NT2/D1 (cell line): ENCODE data around the gene CFL1.

Source experiments
- DNase-seq: peaks from one replicate; pipeline ENCODE4 v3.0.0-alpha.2; 2011; ENCODE audit warnings: low read depth, low spot score
- H3K27me3 ChIP-seq: 2 replicates; pipeline ENCODE4 v1.6.0; 2011; ENCODE audit warnings: mild to moderate bottlenecking; ENCODE audit not compliant: insufficient read length, insufficient read depth
- H3K36me3 ChIP-seq: 2 replicates; pipeline ENCODE4 v1.6.1; 2011; ENCODE audit warnings: mild to moderate bottlenecking, low read length, mixed read lengths; ENCODE audit not compliant: insufficient read depth, insufficient read length
- H3K4me1 ChIP-seq: 2 replicates; pipeline ENCODE4 v1.5.1; 2011; ENCODE audit not compliant: insufficient read depth, insufficient read length
- H3K4me3 ChIP-seq: 2 replicates; pipeline ENCODE4 v1.5.1; 2011; ENCODE audit warnings: low read depth; ENCODE audit not compliant: insufficient read length
- H3K9ac ChIP-seq: 2 replicates; pipeline ENCODE4 v1.6.0; 2011; ENCODE audit warnings: low read depth; ENCODE audit not compliant: insufficient read length
- H3K9me3 ChIP-seq: 2 replicates; pipeline ENCODE4 v1.5.1; 2011; ENCODE audit warnings: mild to moderate bottlenecking, low read length; ENCODE audit not compliant: insufficient read depth
- SUZ12 ChIP-seq: IDR thresholded peaks from 2 replicates; pipeline ENCODE4 v1.6.1; 2011; ENCODE audit not compliant: insufficient read length, insufficient read depth; ENCODE audit errors: extremely low read depth
- YY1 ChIP-seq: IDR thresholded peaks from 2 replicates; pipeline ENCODE4 v1.6.1; 2011; ENCODE audit not compliant: insufficient read length, insufficient read depth
- ZNF274 ChIP-seq: IDR thresholded peaks from 2 replicates; pipeline ENCODE4 v1.6.1; 2011; ENCODE audit warnings: mild to moderate bottlenecking, low read depth, low read length

CFL1 gene

GRCh38 chr11:65861533-65862183, 3.7 kb upstream of the CFL1 start:
- H3K36me3 ChIP-seq: peaks cover 64% of the 10 kb centered on the region
- no peak for DNase-seq
- no peak for TF ChIP-seq SUZ12
- no peak for TF ChIP-seq ZNF274
- TF ChIP-seq YY1: no peak

GRCh38 chr11:65861165-65861505, 3.2 kb upstream of the CFL1 start:
- TF ChIP-seq ZNF274 (no peak), SUZ12 (no peak), YY1 (no peak)

More at GRCh38 chr11:65861533-65862183, 3.7 kb upstream of the CFL1 start:
- peaks cover 22% of the 10 kb centered on the region for H3K4me1 ChIP-seq
- no peaks in the 10 kb centered on the region for H3K9me3 ChIP-seq
- peak overlapping the region; percentile 97 for H3K9ac ChIP-seq
- H3K27me3 ChIP-seq: no peaks in the 10 kb centered on the region
- peak overlapping the region; percentile 98 for H3K4me3 ChIP-seq

DNA sequence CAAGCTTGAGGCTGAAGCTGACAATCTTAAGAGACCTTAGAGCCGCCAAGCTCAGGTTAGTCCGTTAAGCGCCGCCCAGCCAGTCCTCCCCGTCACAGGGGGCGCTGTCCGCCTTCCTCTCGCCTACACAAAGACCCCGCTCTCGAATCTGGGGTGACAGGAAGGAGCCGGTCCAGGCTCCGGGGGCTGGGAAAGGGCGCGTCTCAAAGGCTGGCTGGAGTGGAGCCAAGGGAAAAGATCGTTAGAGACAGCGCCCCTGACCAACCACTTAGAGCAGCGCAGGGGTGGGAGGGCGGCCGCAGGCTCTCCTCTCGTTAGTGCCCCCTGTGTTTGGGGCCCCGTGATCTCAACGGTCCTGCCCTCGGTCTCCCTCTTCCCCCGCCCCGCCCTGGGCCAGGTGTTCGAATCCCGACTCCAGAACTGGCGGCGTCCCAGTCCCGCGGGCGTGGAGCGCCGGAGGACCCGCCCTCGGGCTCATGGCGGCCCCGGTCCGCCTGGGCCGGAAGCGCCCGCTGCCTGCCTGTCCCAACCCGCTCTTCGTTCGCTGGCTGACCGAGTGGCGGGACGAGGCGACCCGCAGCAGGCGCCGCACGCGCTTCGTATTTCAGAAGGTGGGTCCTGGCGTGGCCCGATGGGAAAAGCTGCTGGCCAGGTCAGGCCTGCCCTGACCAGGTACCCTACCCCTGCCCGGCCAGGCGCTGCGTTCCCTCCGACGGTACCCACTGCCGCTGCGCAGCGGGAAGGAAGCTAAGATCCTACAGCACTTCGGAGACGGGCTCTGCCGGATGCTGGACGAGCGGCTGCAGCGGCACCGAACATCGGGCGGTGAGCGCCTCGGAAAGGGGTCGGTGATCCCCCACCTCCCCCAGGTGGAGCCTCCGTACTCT, 2.5 kb upstream of the CFL1 start, which contains the start of gene MUS81:
TSS of gene MUS81 (plus strand) at position 156 of the 887 bp plus-strand sequence. CDS start at position 477, 321 bp downstream.
- TF ChIP-seq ZNF274 (no peak), YY1 (no peak), SUZ12 (no peak)
- Histone ChIP-seq H3K9ac (peak within 1 kb of the TSS; percentile 97), H3K36me3 (peaks cover 64% of the 10 kb centered on the region), H3K9me3 (no peaks in the 10 kb centered on the region), H3K4me3 (peak within 1 kb of the TSS; percentile 98), H3K27me3 (no peaks in the 10 kb centered on the region), H3K4me1 (peaks cover 19% of the 10 kb centered on the region)
- DNase-seq: peak; percentile 98

More at GRCh38 chr11:65861165-65861505, 3.2 kb upstream of the CFL1 start:
- Histone ChIP-seq H3K4me3 (peak overlapping the region; percentile 98), H3K4me1 (peaks cover 19% of the 10 kb centered on the region), H3K9me3 (no peaks in the 10 kb centered on the region), H3K27me3 (no peaks in the 10 kb centered on the region), H3K36me3 (peaks cover 64% of the 10 kb centered on the region), H3K9ac (peak overlapping the region; percentile 97)
- no peak for DNase-seq

GRCh38 chr11:65859812-65860277, 1.9 kb upstream of the CFL1 start:
- H3K9me3 ChIP-seq: no peaks in the 10 kb centered on the region
- peaks cover 19% of the 10 kb centered on the region for H3K4me1 ChIP-seq
- TF ChIP-seq ZNF274 (no peak), YY1 (no peak), SUZ12 (no peak)
- peak overlapping the region; percentile 95 for H3K9ac ChIP-seq
- peak overlapping the region; percentile 98 for H3K4me3 ChIP-seq
- DNase-seq: no peak
- H3K27me3 ChIP-seq: no peaks in the 10 kb centered on the region
- H3K36me3 ChIP-seq: peaks cover 64% of the 10 kb centered on the region

GRCh38 chr11:65859095-65859811, 1.3 kb upstream of the CFL1 start:
- peak; percentile 100 for DNase-seq
- TF ChIP-seq YY1 (no peak), ZNF274 (no peak), SUZ12 (no peak)
- Histone ChIP-seq H3K27me3 (no peaks in the 10 kb centered on the region), H3K9me3 (no peaks in the 10 kb centered on the region), H3K4me3 (peak overlapping the region; percentile 98), H3K36me3 (peaks cover 64% of the 10 kb centered on the region), H3K4me1 (peaks cover 19% of the 10 kb centered on the region), H3K9ac (peak overlapping the region; percentile 95)

GRCh38 chr11:65858681-65859087, 704 bp upstream of the CFL1 start:
- H3K9ac ChIP-seq: peak overlapping the region; percentile 72
- H3K4me3 ChIP-seq: peak overlapping the region; percentile 96
- peaks cover 64% of the 10 kb centered on the region for H3K36me3 ChIP-seq
- no peak for DNase-seq
- TF ChIP-seq YY1 (no peak), ZNF274 (no peak), SUZ12 (no peak)
- no peaks in the 10 kb centered on the region for H3K27me3 ChIP-seq
- H3K9me3 ChIP-seq: no peaks in the 10 kb centered on the region
- peaks cover 19% of the 10 kb centered on the region for H3K4me1 ChIP-seq
